Measurements from ENCODE around the gene KDM2B. TPM values are rescaled to one million over a fixed set of nuclear protein-coding genes. Genes with fewer than 3 reads are reported as not detected.

KDM2B gene
- 23.6 and 23.7 TPM in 2 replicates for total RNA-seq

DNA sequence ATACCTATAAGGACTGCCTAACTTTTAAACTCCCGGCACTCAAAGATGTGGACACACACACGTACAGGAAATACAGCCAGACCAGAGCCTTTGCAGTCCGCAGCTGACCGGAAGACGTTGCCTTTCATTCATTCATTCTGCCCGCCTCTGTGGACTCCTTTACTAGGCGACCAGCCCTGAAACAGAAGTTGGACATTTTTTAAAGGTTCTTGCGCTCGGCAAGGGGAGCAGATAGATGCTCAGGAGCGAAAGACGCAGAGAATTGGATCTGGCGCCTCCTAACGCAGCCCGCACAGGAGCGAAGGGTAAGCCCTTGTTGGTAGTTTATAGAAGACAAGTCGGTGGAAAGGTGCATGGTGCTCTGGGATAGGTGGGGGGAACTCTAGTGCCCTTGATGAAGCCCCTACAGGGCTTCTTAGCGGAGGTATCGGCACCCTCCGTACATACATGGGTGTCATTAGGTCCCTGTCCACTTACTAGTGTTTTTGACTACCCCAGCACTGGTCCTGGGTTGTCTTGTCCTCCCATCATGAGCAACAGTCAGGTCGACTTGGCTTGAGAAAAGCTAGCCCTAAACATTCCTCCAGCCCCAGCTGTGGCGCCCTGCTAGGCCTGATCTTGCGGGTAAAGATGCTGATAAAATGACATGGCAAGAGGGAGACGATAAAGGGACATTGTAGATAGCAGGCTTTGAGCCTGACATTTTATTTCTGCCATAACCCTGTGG is at the start of gene KDM2B:
Gene KDM2B, minus strand, starts transcription at position 65 of the 727 bp plus-strand sequence. CDS start 112 bp downstream, outside the sequence.

DNA sequence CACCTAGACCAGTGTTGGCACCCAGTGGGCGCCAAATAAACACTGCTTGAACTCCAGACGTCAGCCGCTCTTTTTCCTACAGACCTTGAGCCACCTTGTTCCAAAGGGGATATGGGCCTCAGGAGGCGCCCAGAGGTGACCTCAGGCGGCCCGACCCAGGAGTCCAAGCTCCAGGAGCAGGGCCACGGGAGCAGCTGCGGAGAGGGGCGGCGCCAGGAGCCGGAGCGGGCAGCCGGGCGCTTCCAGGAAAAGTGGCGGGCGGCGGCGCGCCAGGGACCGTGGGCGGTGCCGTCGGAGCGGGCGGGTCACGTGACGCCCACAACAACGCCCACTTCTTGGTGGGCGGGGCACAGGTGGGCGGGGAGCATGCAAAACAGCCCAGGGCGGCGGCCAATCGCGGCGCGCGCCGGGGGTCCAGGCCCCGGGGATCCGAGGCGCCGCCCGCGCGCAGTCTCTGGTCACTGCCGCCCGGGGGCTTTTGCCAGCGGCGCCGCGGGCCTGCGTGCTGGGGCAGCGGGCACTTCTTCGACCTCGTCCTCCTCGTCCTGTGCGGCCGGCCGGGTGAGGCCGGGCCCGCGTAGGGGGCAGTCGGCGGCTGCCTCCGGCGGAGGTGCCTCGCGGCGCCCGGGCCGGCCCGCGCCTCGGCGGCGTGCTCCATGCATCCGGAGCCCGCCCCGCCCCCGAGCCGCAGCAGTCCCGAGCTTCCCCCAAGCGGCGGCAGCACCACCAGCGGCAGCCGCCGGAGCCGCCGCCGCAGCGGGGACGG is 45.4 kb upstream of the KDM2B start, which contains the start of gene ORAI1:
Gene ORAI1, plus strand, starts transcription at position 444 of the 766 bp plus-strand sequence.

GRCh38 chr12:121399391-121400331 is 181.2 kb downstream of the KDM2B start, which contains the start of gene RNF34:
TSS of gene RNF34 (plus strand) at chr12:121400118. CDS start at chr12:121400213, 95 bp downstream.

Other genes with a start within 250 kb of the KDM2B start
- 166 and 178 TPM in 2 replicates for gene ANAPC5, start 228.6 kb downstream of the KDM2B start, total RNA-seq
- 38.3 and 57.9 TPM in 2 replicates for gene RNF34, start 180.9 kb downstream of the KDM2B start, total RNA-seq
- gene ORAI1, start 45.5 kb upstream of the KDM2B start, total RNA-seq = 4.8 and 9.0 TPM in 2 replicates
- gene MORN3, start 88.6 kb upstream of the KDM2B start, total RNA-seq = 0.56 and 0.58 TPM in 2 replicates
- gene TMEM120B, start 131.7 kb upstream of the KDM2B start, total RNA-seq = 10.7 and 12.8 TPM in 2 replicates
- 3.1 and 3.6 TPM in 2 replicates for gene RHOF, start 212.7 kb upstream of the KDM2B start, total RNA-seq
- gene SETD1B, start 223.0 kb upstream of the KDM2B start, total RNA-seq = 1.1 and 1.7 TPM in 2 replicates